CD14-positive monocyte (primary cell): ENCODE data around the gene TMEM126A. TPM values are rescaled to one million over a fixed set of nuclear protein-coding genes. Genes with fewer than 3 reads are reported as not detected.

ENCODE experiments used
- DNase-seq, 3 donors: peaks; one replicate each; pipeline ENCODE4 v3.0.0-alpha.2; 2011 to 2022
- H2AFZ ChIP-seq: 2 replicates; pipeline ENCODE4 v1.6.0; 2012; ENCODE audit warnings: mild to moderate bottlenecking, low read depth, low read length, inconsistent platforms; ENCODE audit not compliant: insufficient read depth, poor library complexity, severe bottlenecking
- H3K27ac ChIP-seq, 2 donors: 1 replicate in 1 of 2; 2 replicates in 1 of 2; pipeline ENCODE4 v1.5.1; 2012 to 2013; ENCODE audit warnings: low read length in 2 of 2, control low read depth in 1 of 2, inconsistent platforms in 1 of 2, low read depth in 1 of 2, mild to moderate bottlenecking in 1 of 2
- H3K27me3 ChIP-seq, 2 donors: one replicate each; pipeline versions ENCODE4 v1.6.0 to v1.6.1; 2011 to 2013; ENCODE audit warnings: low read length in 2 of 2; ENCODE audit not compliant: control insufficient read depth in 2 of 2, insufficient read depth in 2 of 2
- H3K36me3 ChIP-seq, 2 donors: replicated peaks in 1 of 2; 1 replicate in 1 of 2; 2 replicates in 1 of 2; pipeline versions ENCODE4 v1.5.1 to v1.6.1; 2012 to 2013; ENCODE audit warnings: low read length in 2 of 2, control low read depth in 1 of 2, inconsistent platforms in 1 of 2, mild to moderate bottlenecking in 1 of 2; ENCODE audit not compliant: insufficient read depth in 2 of 2, control insufficient read depth in 1 of 2
- H3K4me1 ChIP-seq, 2 donors: 1 replicate in 1 of 2; 2 replicates in 1 of 2; pipeline versions ENCODE4 v1.5.1 to v1.6.1; 2012 to 2013; ENCODE audit warnings: low read length in 2 of 2, control low read depth in 1 of 2, inconsistent platforms in 1 of 2, mild to moderate bottlenecking in 1 of 2, moderate library complexity in 1 of 2; ENCODE audit not compliant: insufficient read depth in 2 of 2, control insufficient read depth in 1 of 2
- H3K4me2 ChIP-seq: replicated peaks from 2 replicates; pipeline ENCODE3; 2012; ENCODE audit warnings: low read length, moderate library complexity, mild to moderate bottlenecking; ENCODE audit not compliant: poor library complexity, severe bottlenecking; ENCODE audit errors: extremely low read depth
- H3K4me3 ChIP-seq, 3 experiments: fragments of 200-600 bp in 1 of 3; sonication (generic) in 1 of 3; replicated peaks in 1 of 3; 1 replicate in 2 of 3; 2 replicates in 1 of 3; pipeline ENCODE4 v1.5.1; 2011 to 2013; ENCODE audit warnings: low read length in 3 of 3, mild to moderate bottlenecking in 3 of 3, control low read depth in 2 of 3, low read depth in 2 of 3, inconsistent platforms in 1 of 3, moderate library complexity in 1 of 3
- H3K79me2 ChIP-seq: 2 replicates; pipeline ENCODE4 v1.6.0; 2012; ENCODE audit warnings: mild to moderate bottlenecking, control low read depth, inconsistent platforms, low read length, moderate library complexity; ENCODE audit not compliant: insufficient read depth
- H3K9ac ChIP-seq: 2 replicates; pipeline ENCODE4 v1.6.0; 2017; ENCODE audit warnings: low read length, mild to moderate bottlenecking; ENCODE audit not compliant: insufficient read depth, poor library complexity, severe bottlenecking
- H3K9me3 ChIP-seq, 2 donors: replicated peaks in 1 of 2; 1 replicate in 1 of 2; 2 replicates in 1 of 2; pipeline versions ENCODE4 v1.5.1 to v1.6.1; 2012 to 2013; ENCODE audit warnings: low read length in 2 of 2, control low read depth in 1 of 2; ENCODE audit not compliant: control insufficient read depth in 1 of 2, insufficient read depth in 1 of 2
- H4K20me1 ChIP-seq: 2 replicates; pipeline ENCODE4 v1.6.0; 2012; ENCODE audit warnings: mild to moderate bottlenecking, low read length, control low read depth, moderate library complexity; ENCODE audit not compliant: insufficient read depth
- H3K27ac Mint-ChIP-seq, 7 donors: one replicate each; pipeline ENCODE4 v1.8.0; 2020; ENCODE audit warnings: mild to moderate bottlenecking in 7 of 7, mixed read lengths in 7 of 7, moderate library complexity in 6 of 7, inconsistent platforms in 2 of 7
- H3K27me3 Mint-ChIP-seq, 3 donors: one replicate each; pipeline ENCODE4 v1.8.0; 2021 to 2022; ENCODE audit warnings: low read depth in 3 of 3, mild to moderate bottlenecking in 3 of 3, mixed read lengths in 3 of 3, moderate library complexity in 3 of 3, inconsistent platforms in 1 of 3
- H3K36me3 Mint-ChIP-seq, 2 donors: one replicate each; pipeline ENCODE4 v1.8.0; 2020; ENCODE audit warnings: mixed read lengths in 2 of 2, inconsistent platforms in 1 of 2, mild to moderate bottlenecking in 1 of 2
- H3K4me1 Mint-ChIP-seq: one replicate; pipeline ENCODE4 v1.8.0; 2020; ENCODE audit warnings: mild to moderate bottlenecking, mixed read lengths
- H3K4me3 Mint-ChIP-seq, 2 donors: one replicate each; pipeline ENCODE4 v1.8.0; 2020; ENCODE audit warnings: mild to moderate bottlenecking in 2 of 2, mixed read lengths in 2 of 2, moderate library complexity in 1 of 2
- H3K9me3 Mint-ChIP-seq, 7 donors: one replicate each; pipeline ENCODE4 v1.8.0; 2020 to 2022; ENCODE audit warnings: mixed read lengths in 7 of 7, mild to moderate bottlenecking in 6 of 7, moderate library complexity in 6 of 7, inconsistent platforms in 2 of 7
- whole genome bisulfite sequencing: methylation state at CpG from one replicate; pipeline ENCODE4 v1.1.5; 2013; ENCODE audit warnings: missing lambda C conversion rate; ENCODE audit not compliant: insufficient coverage; 5-methylcytosine and 5-hydroxymethylcytosine counted together
- intact Hi-C, 2 donors: fragments of 100-400 bp; cut with micrococcal nuclease; formaldehyde crosslinking; loops; one replicate each; pipeline versions ENCODE4 v1.15.0 to v1.15.1; 2023
- polyA plus RNA-seq, 3 donors: library from polyadenylated mRNA; depleted of rRNA in 1 of 3; unstranded in 2 of 3; stranded (reverse) in 1 of 3; fragments of 300-500 nt in 2 of 3; fragments of >200 nt in 1 of 3; fragmentation: Illumina TruSeq in 2 of 3; gene quantifications; 1 replicate in 2 of 3; 2 replicates in 1 of 3; pipeline ENCODE4 v1.2.3, GENCODE V29; 2012 to 2021
- TF ChIP-seq, protein P1 (sequence below): fragments of 200-600 bp; IDR thresholded peaks from one replicate; pipeline ENCODE4 v1.8.0; 2022; ENCODE audit warnings: antibody characterized with exemption, mild to moderate bottlenecking

Gene TMEM126A
- polyA plus RNA-seq, 3 donors: 23.9 to 71.3 (median 71.1) TPM

DNA sequence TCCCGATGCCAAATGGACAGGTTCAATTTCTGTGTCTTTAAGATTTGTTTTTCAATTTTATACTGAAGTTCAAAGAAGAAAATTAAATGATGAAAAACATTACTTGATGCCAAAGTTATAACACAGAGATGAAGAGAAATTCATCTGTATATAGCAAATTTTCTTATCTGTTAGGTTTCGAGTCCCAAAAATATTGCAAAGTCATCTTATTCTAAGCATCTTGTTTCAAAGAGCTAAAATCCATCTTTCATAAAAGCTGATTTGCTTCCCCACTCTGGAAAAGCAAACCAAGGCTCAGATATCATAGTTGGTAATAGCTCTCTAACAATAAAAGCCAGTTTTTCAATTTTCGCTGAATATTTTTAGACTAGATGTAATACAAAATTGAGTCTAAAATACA lies 57.2 kb downstream of the TMEM126A start:
- Histone ChIP-seq H3K27me3 (no peaks in the 10 kb centered on the region), H2AFZ (no peak overlapping the region), H3K79me2 (no peaks in the 10 kb centered on the region), H3K4me3 (no peak overlapping the region), H3K9me3 (no peaks in the 10 kb centered on the region), H3K9ac (no peak overlapping the region), H3K27ac (no peak overlapping the region), H3K4me2 (no peak overlapping the region), H3K36me3 (no peaks in the 10 kb centered on the region), H4K20me1 (no peaks in the 10 kb centered on the region), H3K4me1 (peaks cover 4 to 6% of the 10 kb centered on the region in 2 donors)
- H3K27ac Mint-ChIP-seq: no peak overlapping the region
- no peaks in the 10 kb centered on the region for H3K36me3 Mint-ChIP-seq
- H3K4me3 Mint-ChIP-seq: no peak overlapping the region
- peaks cover 0 to 2% (median 0%) of the 10 kb centered on the region in 3 donors for H3K27me3 Mint-ChIP-seq
- H3K9me3 Mint-ChIP-seq: peaks cover 0 to 2% (median 0%) of the 10 kb centered on the region in 7 donors
- H3K4me1 Mint-ChIP-seq: peaks cover 5% of the 10 kb centered on the region
- DNase-seq: no peak
- TF ChIP-seq, protein P1, sequence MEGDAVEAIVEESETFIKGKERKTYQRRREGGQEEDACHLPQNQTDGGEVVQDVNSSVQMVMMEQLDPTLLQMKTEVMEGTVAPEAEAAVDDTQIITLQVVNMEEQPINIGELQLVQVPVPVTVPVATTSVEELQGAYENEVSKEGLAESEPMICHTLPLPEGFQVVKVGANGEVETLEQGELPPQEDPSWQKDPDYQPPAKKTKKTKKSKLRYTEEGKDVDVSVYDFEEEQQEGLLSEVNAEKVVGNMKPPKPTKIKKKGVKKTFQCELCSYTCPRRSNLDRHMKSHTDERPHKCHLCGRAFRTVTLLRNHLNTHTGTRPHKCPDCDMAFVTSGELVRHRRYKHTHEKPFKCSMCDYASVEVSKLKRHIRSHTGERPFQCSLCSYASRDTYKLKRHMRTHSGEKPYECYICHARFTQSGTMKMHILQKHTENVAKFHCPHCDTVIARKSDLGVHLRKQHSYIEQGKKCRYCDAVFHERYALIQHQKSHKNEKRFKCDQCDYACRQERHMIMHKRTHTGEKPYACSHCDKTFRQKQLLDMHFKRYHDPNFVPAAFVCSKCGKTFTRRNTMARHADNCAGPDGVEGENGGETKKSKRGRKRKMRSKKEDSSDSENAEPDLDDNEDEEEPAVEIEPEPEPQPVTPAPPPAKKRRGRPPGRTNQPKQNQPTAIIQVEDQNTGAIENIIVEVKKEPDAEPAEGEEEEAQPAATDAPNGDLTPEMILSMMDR: no peak
- intact Hi-C loops: no loop called here
- no CpG with 5 or more reads among the region's 3 CpGs for WGBS

DNA sequence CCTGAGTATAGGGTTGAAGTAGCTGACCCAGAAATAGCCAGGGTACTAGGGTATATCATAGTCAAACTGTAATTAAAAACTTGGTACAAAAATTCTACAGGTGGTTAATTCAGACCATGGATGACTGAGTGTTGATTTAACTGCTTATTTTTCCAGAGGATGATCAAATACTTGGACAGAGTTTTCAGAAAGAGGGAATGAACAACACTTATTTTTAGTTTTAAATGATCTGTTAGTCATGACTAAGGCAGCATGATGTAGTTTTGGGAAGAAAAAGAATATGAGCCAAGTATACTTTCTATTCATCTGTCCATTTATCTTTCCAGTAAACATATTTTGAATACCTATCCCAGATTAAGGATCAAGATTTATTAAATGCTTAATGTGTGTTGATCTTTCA lies 58.0 kb downstream of the TMEM126A start:
- Histone ChIP-seq H3K27me3 (no peaks in the 10 kb centered on the region), H2AFZ (no peak overlapping the region), H3K4me1 (no peaks in the 10 kb centered on the region), H3K9me3 (no peaks in the 10 kb centered on the region), H3K36me3 (no peaks in the 10 kb centered on the region), H3K4me3 (no peak overlapping the region), H3K79me2 (no peaks in the 10 kb centered on the region), H3K4me2 (no peak overlapping the region), H3K27ac (no peak overlapping the region), H4K20me1 (no peaks in the 10 kb centered on the region), H3K9ac (no peak overlapping the region)
- H3K27me3 Mint-ChIP-seq: peaks cover 0 to 2% (median 2%) of the 10 kb centered on the region in 3 donors
- H3K9me3 Mint-ChIP-seq: peaks cover 0 to 2% (median 0%) of the 10 kb centered on the region in 7 donors
- H3K4me3 Mint-ChIP-seq: no peak overlapping the region
- intact Hi-C loops: no loop called here
- H3K4me1 Mint-ChIP-seq: no peaks in the 10 kb centered on the region
- TF ChIP-seq, protein P1: no peak
- no peaks in the 10 kb centered on the region for H3K36me3 Mint-ChIP-seq
- H3K27ac Mint-ChIP-seq: no peak overlapping the region
- DNase-seq: no peak

Other genes starting within 250 kb of the TMEM126A start
- gene DLG2, start 20.6 kb upstream of the TMEM126A start, polyA plus RNA-seq: under 1 TPM in 2 of 3 donors, not detected in 1; 0.24 to 0.39 TPM
- gene TMEM126B, start 19.4 kb upstream of the TMEM126A start, polyA plus RNA-seq: 10 to 100 TPM; 24.7 to 44.3 (median 41.1) TPM
- gene CREBZF, start 17.2 kb downstream of the TMEM126A start, polyA plus RNA-seq: 10 to 100 TPM in 1 of 3 donors, 1 to 10 TPM in 2; 3.1 to 35.4 (median 3.9) TPM
- not detected for gene CCDC89, start 38.2 kb downstream of the TMEM126A start, polyA plus RNA-seq
- gene SYTL2, start 163.2 kb downstream of the TMEM126A start, polyA plus RNA-seq: under 1 TPM; 0.30 to 0.48 (median 0.34) TPM
- gene CCDC83, start 207.4 kb downstream of the TMEM126A start, polyA plus RNA-seq: not detected